GM18526 (cell line): Measurements from ENCODE around the gene USP15.

ENCODE experiments used
- POLR2A ChIP-seq: IDR thresholded peaks from 3 replicates; pipeline ENCODE4 v1.6.1; 2011; ENCODE audit not compliant: insufficient read length; ENCODE audit errors: extremely low read depth

The USP15 gene

DNA sequence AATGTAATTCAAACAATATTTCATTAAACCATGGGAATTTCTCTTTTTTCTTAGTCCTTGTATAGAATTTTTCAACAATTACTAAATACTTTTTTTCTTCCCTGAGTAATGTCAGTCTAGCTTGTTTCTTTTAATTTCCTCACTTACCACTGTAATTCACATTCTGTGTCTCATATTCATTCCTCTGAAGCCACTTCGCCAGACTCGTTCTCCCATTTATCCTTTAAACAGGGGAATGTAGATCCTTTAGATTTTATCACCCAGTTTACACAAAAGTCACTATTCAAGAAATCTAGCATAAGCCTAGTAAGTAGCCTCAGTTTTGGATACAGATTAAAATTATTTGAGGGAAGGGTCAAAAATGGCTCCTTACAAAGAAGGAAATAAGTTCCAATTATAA lies 6.8 kb downstream of the USP15 start:
- TF ChIP-seq POLR2A = no peak

DNA sequence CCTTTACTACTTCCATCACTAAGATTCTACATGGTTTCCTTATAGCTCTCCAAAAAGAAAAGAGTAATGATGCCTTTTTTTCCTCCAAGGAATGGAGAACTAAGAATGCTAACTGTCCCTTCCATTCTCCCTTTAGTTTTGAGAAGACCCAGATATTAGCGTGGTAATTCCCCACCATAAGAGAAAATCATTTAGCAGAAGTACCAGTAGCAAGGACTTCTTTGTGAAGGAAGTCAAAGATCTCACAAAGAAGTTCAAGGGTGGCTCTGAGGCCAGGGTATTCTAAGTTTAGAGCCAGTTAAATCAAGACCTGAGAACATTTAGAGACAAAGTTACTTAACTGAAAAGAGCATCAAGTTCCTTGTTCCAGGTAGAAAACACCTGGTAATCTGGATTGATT lies 7.3 kb downstream of the USP15 start:
- TF ChIP-seq POLR2A = no peak

DNA sequence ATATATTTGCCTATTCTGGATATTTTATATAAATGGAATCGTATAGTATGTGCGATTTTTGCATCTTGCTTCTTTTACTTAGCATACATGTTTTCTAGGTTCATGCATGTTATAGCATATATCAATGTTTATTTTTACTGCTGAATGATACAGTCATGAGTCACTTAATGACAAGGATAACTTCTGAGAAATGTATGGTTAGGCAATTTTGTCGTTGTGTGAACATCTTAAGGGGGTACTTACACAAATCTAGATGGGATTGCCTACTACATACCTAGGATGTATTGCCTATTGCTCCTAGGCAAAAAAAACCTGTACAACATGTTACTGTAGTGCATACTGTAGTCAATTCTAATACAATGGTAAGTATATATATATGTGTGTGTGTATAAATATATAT lies 8.8 kb downstream of the USP15 start:
- TF ChIP-seq POLR2A = no peak

DNA sequence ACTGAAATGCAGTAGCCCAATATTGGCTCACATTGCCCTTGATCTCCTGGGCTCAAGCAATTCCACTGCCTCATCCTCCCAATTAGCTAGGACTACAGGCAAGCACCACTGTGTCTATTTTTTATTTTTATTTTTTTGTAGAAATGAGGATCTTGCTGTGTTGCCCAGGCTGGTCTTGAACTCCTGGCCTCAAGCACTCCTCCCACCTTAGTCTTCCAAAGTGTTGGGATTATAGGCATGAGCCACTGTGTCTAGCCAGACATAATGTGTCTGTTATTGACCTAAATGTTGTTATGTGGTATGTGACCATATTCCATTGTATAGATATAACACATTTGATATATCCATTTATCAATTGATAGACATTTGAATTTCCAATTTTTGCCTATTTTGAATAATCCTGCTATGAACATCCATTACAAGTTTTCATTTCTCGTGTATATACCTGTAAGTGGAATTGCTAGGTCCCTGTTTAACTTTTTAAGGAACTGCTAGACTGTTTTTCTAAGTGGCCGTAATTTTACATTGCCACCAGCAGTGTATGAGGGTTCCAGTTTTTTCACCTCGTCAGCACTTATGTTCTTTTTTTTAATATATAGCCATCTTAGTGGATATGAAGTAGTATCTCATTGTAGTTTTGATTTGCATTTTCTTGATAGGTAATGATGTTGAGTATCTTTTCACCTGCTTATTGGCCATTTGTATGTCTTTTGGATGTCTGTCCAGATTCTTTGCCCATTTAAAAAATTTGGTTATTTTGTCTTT lies 9.4 kb downstream of the USP15 start:
- no peak for TF ChIP-seq POLR2A

DNA sequence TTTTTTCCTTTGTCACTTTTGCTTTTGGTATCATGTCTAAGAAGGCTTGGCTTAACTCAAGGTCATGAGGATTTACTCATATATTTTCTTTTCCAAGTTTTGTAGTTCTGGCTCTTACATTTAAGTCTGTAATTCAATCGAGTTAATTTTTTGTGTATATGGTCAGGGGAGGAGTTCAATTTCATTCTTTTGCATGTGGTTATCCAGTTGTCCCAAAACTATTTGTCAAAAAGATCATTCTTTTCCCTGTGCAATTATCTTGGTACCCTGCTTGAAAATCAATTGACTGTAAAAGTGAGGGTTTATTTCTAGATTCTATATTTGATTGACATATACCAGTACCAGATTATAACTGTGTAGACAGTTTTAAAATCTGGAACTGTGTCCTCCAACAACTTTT lies 10.2 kb downstream of the USP15 start:
- TF ChIP-seq POLR2A = no peak

DNA sequence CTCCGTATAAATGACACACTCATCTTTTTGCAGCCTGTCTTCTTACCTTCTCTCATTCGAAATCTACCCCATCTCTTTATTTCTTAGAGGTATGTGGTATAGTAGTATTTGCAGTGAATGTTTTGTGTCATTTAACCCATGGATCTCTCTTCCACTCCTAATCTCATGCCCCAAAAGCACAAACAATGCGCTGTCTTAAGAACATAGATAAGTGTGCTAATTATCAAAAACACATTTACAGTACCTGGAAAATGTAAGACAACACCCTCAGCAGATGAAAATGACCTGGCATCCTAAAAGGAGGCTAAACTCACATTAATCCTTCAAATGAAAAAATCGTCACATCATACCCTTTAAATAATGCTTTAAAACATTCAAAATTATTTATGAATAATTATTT lies 10.7 kb downstream of the USP15 start:
- no peak for TF ChIP-seq POLR2A

DNA sequence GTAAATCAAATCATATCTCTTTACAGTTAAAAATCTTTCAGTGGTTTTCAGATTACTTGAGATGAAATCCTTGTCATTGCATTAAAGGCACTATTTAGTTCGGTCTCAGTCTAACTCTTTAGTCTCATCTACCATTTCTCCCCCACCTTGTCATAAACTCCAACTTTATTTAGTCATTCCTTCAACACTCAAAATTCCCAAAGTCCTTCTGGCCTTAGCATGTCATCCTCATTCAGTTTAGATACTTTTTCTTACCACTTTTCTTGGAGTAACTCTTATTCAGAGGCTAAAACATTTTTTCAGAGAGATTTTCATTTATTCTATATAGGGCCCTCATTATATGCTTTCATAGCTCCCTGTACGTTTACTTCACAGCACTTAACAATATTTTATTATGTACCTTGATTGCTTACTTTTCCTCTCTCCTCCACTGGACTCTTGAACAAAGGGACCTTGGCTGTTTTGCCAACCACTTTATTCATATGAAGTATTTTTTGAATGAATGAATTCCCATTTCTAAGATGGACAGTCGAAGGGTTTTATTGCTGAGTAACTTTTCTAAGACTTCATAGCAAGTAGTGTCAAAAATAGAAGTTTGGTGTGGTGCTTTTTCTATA lies 12.8 kb downstream of the USP15 start:
- TF ChIP-seq POLR2A = no peak

DNA sequence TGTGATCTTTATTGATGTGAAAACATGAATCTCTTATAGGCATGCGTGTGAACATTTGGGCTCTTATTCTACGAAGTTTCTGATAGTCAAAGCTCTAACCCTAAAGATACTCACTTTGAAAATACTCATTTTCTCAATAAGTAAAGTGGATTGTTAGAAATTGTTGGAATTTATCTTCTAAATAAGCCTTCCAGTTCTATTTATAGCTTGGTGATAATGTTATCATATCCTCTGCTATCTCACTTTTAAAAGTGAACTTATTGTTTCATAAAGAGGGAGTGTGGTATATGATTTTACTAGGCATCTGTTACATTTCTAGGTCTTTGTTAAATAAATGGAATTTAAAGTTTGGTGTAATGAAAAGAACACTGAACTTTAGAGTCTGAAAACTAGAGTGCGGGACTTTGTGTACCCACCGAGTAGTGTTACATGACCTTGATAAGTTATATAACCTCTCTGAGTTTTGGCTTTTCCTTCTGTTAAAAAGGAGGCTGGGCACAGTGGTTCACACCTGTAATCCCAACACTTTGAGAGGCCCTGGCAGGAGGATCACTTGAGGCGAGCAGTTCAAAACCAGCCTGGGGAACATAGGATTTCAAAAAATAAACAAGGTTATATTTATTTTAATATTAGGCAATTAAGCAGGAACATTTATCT lies 13.6 kb downstream of the USP15 start:
- TF ChIP-seq POLR2A = no peak

DNA sequence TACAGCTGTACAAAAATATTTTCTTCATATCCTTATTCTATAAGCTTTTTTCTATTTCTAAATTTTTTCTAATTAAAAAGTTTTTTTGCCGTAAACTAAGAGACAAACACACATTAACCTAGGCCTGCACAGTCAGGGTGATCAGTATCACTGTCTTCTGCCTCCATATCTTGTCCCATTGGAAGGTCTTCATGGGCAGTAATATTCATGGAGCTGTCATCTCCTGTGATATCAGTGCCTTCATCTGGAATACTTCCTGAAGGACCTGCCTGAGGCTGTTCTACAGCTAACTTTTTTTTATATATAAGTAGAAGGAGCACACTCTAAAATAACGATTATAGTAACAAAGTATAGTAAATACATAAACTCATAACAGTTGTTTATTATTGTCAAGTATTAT lies 17.8 kb downstream of the USP15 start:
- TF ChIP-seq POLR2A = no peak

DNA sequence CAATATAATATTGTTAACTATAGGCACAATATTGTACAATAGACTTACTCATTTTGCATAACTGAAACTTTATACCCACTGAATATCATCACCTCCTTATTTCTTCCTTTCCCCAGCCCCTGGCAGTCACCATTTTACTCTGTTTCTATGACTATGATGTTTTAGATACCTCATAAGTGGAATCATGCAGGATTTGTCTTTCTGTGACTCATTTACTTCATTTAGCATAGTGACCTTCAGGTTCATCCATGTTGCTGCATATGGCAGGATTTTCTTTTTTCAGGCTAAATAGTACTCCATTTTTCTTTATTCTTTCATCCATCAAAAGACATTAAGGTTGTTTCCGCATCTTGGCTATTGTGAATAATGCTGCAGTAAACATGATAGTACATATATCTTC lies 18.9 kb downstream of the USP15 start:
- no peak for TF ChIP-seq POLR2A

DNA sequence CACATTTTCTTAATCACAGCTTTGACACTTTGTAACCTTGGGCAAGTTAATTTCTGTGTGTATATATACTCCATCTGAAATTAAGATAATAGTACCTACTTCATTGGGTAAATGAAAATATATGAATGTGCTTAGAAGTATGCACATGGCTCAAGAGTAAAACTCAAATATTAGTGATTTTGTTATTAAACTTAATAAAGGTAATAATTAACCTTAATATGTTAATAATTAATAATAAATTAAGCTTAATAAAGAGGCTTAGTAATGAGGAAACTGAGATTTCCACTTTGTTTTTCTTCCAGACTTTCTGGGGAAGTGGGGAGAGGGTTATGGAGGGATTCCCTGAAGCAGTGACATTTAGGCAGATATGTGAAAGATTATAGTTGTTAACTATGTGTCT lies 19.8 kb downstream of the USP15 start:
- no peak for TF ChIP-seq POLR2A

DNA sequence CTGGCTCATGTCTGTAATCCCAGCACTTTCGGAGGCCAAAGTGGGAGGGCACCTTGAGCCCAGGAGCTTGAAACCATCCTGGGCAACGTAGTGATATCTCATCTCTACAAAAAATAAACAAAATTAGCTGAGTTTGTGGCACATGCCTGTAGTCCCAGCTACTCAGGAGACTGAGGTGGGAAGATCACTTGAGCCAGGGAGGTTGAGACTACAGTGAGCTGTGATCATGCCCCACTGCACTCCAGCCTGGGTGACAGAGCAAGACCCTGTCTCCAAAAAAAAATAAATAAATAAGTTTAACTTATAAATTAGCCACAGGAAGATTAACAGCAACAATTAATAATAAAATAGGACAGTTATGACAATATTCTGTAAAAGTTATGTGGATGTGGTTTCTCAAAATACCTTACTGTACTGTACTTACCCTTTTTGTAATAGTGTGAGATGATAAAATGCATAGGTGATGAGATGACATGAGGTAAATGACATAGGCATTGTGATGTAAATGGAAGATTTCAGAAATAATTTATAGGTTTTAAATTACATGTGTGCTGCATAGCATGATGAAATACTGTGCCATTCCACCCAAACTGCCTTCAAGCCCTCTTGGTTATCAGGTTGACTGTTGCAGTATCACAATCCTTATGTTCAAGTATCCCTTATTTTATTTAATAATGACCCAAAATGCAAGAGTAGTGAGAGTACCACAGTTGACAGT lies 22.0 kb downstream of the USP15 start:
- TF ChIP-seq POLR2A = no peak

DNA sequence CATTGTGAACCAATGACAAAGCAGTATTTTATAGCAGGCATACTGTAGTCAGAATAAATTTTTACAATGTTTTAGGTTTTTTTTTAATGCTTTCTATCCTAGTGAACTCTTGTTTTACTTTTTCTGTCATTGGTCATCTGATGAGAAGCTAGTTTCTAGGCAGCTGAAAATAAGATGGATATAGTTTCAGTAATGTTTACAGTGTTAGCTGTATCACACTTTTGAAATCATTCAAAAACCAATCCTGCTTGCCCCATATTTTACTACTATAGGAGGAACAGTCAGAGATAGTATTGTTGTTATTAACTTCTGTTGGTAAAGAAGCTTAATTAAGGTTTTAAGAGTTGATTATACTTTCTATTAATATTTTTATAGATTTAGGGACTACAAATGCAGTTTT lies 24.5 kb downstream of the USP15 start:
- TF ChIP-seq POLR2A = no peak

DNA sequence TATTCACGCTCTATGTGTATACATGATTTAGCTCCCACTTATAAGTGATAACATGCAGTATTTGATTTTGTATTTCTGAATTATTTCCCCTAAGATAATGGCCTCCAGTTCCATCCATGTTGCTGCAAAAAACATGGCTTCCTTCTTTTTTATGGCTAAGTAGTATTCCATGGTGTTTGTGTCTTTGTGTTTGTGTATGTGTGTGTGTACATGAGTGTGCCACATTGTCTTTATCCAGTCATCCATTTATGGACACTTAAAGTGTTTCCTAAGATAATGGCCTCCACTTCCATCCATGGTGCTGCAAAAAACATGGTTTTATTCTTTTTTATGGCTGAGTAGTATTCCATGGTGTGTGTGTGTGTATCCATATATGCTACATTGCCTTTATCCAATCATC lies 25.1 kb downstream of the USP15 start:
- TF ChIP-seq POLR2A = no peak

DNA sequence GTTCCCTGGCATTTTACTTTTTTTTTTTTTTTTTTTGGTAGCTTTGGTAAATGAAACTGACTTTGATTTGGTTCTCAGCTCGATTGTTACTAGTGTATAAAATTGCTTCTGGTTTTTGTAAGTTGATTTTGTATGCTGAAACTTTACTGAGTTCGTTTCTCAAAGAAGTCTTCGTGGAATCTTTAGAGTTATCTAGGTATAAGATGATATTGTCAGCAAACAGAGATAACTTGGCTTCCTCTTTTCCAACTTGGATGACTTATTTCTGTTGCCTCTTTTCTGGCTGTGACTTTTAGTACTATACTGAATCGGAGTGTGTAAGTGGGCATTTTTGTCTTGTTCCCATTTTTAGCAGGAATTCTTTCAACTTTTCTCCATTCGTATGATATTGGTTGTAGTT lies 28.1 kb downstream of the USP15 start:
- TF ChIP-seq POLR2A = no peak

DNA sequence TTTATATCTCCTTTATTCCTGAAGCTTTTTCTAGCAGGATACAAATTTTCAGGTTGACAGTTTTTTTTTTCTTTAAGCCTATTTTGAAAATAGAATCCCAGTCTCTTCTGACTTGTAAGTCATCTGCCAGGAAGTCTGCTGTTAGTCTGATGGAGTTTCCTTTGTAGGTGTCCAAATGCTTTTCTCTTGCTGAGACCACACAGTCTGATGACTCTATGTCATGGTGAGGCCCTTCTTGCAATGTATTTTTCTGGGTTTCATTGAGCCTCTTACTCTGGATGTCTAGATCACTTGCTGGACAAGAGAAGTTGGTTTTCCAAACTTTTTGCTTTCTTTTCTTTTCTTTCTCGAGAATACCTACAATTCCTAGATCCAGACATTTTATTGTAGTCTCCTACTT lies 30.6 kb downstream of the USP15 start:
- no peak for TF ChIP-seq POLR2A
